Muscle of leg (tissue), 11 donors: ENCODE data around the gene ANKIB1. TPM values are rescaled to one million over a fixed set of nuclear protein-coding genes. Genes with fewer than 3 reads are reported as not detected.

Source experiments
- DNase-seq: peaks from one replicate; pipeline ENCODE4 v3.0.0; 2013
- H3K27ac ChIP-seq: one replicate; pipeline ENCODE4 v1.5.1; 2013; ENCODE audit warnings: mild to moderate bottlenecking, low read length, control low read depth
- H3K27me3 ChIP-seq: one replicate; pipeline ENCODE4 v1.6.1; 2013; ENCODE audit warnings: low read length; ENCODE audit not compliant: control insufficient read depth, insufficient read depth
- H3K36me3 ChIP-seq: one replicate; pipeline ENCODE4 v1.6.1; 2013; ENCODE audit warnings: low read length; ENCODE audit not compliant: control insufficient read depth, insufficient read depth
- H3K4me1 ChIP-seq: one replicate; pipeline ENCODE4 v1.6.1; 2013; ENCODE audit warnings: low read length; ENCODE audit not compliant: control insufficient read depth, insufficient read depth
- H3K4me3 ChIP-seq: one replicate; pipeline ENCODE4 v1.5.1; 2013; ENCODE audit warnings: low read length, control low read depth
- H3K9me3 ChIP-seq: replicated peaks from 2 replicates; pipeline ENCODE4 v1.6.1; 2013; ENCODE audit warnings: low read depth, low read length; ENCODE audit not compliant: control insufficient read depth
- WGBS: methylation state at CpG from one replicate; pipeline ENCODE4 v1.1.5; 2013; ENCODE audit warnings: missing lambda C conversion rate; ENCODE audit not compliant: insufficient coverage; 5-methylcytosine and 5-hydroxymethylcytosine counted together
- polyA plus RNA-seq, 8 donors: library from polyadenylated mRNA; unstranded; fragments of 120-200 nt; gene quantifications; one replicate each; pipeline versions ENCODE4 v1.2.1 to v1.2.3, GENCODE V29; 2013; ENCODE audit warnings: inconsistent platforms in 1 of 8, low replicate concordance in 1 of 8; ENCODE audit not compliant: insufficient read length in 8 of 8, insufficient read depth in 1 of 8
- total RNA-seq: library from RNA; stranded (reverse); fragments of 120-200 nt; gene quantifications from one replicate; pipeline ENCODE4 v1.2.4, GENCODE V29; 2013

ANKIB1 gene
- total and polyA plus RNA-seq, 9 donors: 15.0 to 31.5 (median 23.8) TPM

GRCh38 chr7:92260248-92260781 lies 14.5 kb downstream of the ANKIB1 start:
- Histone ChIP-seq H3K36me3 (no peaks in the 10 kb centered on the region), H3K27ac (no peak overlapping the region), H3K27me3 (no peaks in the 10 kb centered on the region), H3K9me3 (peaks cover 7% of the 10 kb centered on the region), H3K4me3 (no peak overlapping the region), H3K4me1 (no peaks in the 10 kb centered on the region)
- DNase-seq: no peak
- 79% methylated on average over 4 of the region's 7 CpGs for WGBS

DNA sequence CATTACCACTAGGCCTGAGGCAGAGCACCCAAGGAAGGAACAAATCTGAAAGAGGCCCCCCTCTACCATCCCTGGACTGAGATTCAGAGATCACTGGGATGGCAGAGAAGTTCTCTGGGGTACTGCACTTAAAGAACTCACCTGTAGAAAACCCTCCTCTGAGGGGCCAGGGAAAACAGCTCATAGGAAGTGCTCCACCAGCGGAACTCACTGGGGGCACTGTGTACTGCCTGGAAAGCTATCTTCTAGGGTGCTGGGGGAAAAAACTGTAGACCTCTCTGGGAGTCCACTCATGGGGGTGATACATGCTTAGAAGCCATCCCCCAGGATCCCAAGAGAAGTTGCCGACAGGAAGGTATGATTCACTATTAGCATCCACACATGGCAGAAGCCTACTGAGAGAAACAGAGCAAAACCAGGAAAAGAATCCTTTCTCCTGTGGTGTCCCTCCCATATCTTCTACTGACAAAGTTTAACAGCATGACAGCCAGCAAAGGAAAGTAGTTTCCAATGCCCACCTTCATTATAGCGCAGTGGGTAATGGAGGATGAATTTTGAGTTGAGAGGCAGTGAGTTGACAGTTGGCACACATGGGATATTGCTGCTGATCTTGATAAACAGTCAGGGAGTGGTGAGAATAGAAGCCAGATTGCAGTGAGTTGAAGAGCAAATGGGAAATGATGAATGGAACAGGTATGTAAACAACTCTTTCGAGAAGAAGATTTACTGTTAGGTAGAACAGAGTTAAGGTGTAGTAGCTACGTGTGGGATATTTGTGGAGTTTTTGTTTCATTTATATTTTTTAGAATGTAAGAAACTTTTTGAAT lies 20.9 kb downstream of the ANKIB1 start:
- H3K27me3 ChIP-seq: no peaks in the 10 kb centered on the region
- no peak for DNase-seq

DNA sequence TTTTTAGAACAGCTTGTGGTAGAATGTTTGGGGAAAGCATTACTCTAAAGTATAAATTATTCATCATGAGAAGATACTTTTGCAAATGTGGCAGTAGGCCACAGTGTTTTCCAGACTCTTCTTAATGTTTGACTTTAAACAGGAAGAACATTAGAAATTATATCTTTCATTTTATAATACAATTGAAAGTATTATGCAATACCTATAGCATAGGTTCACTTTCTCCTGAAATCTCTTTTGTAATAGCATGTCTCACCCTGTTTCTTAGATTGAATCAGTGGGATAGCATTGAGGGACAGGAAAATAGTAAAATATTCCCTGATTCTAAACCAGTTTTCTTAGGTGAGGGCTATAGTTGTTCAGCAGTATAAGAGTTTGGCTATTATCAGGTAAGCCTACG lies 23.1 kb downstream of the ANKIB1 start:
- no peak overlapping the region for H3K4me3 ChIP-seq
- H3K27ac ChIP-seq: no peak overlapping the region
- WGBS: no CpG with 5 or more reads among the region's 1 CpG
- no peaks in the 10 kb centered on the region for H3K27me3 ChIP-seq
- DNase-seq: no peak
- no peaks in the 10 kb centered on the region for H3K4me1 ChIP-seq
- peaks cover 3% of the 10 kb centered on the region for H3K36me3 ChIP-seq
- peaks cover 2% of the 10 kb centered on the region for H3K9me3 ChIP-seq

More for the DNA sequence above, 20.9 kb downstream of the ANKIB1 start:
- Histone ChIP-seq H3K9me3 (peaks cover 9% of the 10 kb centered on the region), H3K27ac (no peak overlapping the region), H3K36me3 (peaks cover 3% of the 10 kb centered on the region), H3K4me3 (no peak overlapping the region), H3K4me1 (no peaks in the 10 kb centered on the region)
- no CpG with 5 or more reads among the region's 5 CpGs for WGBS

DNA sequence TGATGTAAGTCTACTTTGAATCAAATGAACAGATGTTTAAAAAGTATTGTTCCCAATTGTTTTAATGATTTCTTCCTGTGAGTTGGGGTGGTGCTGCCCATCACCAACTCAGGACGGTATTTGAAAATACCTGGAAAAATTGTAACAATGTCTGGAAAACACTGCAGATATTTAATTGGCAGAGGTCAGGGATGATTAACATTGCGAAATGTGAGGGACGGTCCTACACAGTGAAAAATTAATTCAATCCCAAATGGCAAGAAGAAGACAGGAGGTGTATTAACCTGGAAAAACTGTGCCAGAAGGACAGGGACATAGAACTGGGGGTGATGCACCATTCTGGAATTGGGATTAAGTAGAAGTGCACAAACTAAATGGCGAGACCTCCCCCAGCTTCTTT lies 29.6 kb downstream of the ANKIB1 start:
- Histone ChIP-seq H3K36me3 (no peaks in the 10 kb centered on the region), H3K4me1 (peaks cover 2% of the 10 kb centered on the region), H3K4me3 (no peak overlapping the region), H3K27ac (no peak overlapping the region), H3K9me3 (no peaks in the 10 kb centered on the region), H3K27me3 (no peaks in the 10 kb centered on the region)
- WGBS: 100% methylated on average over 1 of the region's 4 CpGs
- no peak for DNase-seq

- H3K27me3 ChIP-seq: no peaks in the 10 kb centered on the region
- 86% methylated on average over 2 of the region's 2 CpGs for WGBS
- H3K36me3 ChIP-seq: no peaks in the 10 kb centered on the region
- H3K4me1 ChIP-seq: peaks cover 2% of the 10 kb centered on the region
- H3K9me3 ChIP-seq: peaks cover 6% of the 10 kb centered on the region
- H3K4me3 ChIP-seq: no peak overlapping the region
- no peak for DNase-seq
- no peak overlapping the region for H3K27ac ChIP-seq
These were observed 30.7 kb downstream of the ANKIB1 start for GRCh38 chr7:92276460-92276864.

DNA sequence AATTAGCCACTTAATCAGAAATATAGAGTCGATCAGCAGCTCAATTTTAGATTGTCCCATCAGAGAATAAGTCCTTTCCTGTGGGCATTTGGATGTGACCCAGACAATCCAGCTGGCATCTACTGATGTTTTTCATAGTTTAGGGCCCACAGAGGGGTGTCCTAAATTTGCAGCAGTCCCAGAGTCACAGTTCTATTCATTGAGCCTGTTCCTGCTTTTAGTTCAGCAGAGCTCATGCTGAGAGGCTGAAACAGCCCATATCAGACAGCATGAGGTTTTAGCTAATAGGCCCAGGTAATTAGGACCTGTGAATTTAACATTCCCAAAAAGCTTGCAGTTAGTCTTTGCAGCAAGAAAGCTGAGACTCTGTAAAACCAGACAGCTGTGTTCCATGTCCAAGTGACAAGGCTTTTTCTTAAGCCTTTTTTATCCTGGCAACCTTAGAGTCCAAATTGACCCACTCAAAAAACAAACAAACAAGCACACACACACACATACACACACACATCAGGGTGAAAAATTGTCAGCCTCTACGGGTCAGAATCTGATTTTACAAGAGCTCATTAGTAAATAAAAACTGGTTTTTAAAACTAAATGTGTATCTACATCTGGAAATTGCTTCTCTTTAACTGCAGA lies 33.7 kb downstream of the ANKIB1 start:
- peaks cover 2% of the 10 kb centered on the region for H3K4me1 ChIP-seq
- DNase-seq: peak; percentile 21
- WGBS: 29% methylated on average over 1 of the region's 2 CpGs

GRCh38 chr7:92281031-92281430 lies 35.3 kb downstream of the ANKIB1 start:
- no peak overlapping the region for H3K27ac ChIP-seq
- H3K4me3 ChIP-seq: no peak overlapping the region
- peaks cover 2% of the 10 kb centered on the region for H3K4me1 ChIP-seq
- H3K9me3 ChIP-seq: peaks cover 6% of the 10 kb centered on the region
- H3K27me3 ChIP-seq: no peaks in the 10 kb centered on the region
- no peaks in the 10 kb centered on the region for H3K36me3 ChIP-seq
- no CpG with 5 or more reads among the region's 2 CpGs for WGBS
- no peak for DNase-seq

More for the DNA sequence above, 33.7 kb downstream of the ANKIB1 start:
- H3K4me3 ChIP-seq: no peak overlapping the region
- H3K9me3 ChIP-seq: peaks cover 6% of the 10 kb centered on the region
- no peaks in the 10 kb centered on the region for H3K36me3 ChIP-seq
- H3K27ac ChIP-seq: no peak overlapping the region
- no peaks in the 10 kb centered on the region for H3K27me3 ChIP-seq

GRCh38 chr7:92282221-92282814 lies 36.5 kb downstream of the ANKIB1 start:
- 91% methylated on average over 4 of the region's 6 CpGs for WGBS
- DNase-seq: no peak
- H3K27me3 ChIP-seq: no peaks in the 10 kb centered on the region
- no peak overlapping the region for H3K27ac ChIP-seq
- H3K4me1 ChIP-seq: peaks cover 2% of the 10 kb centered on the region
- H3K36me3 ChIP-seq: no peaks in the 10 kb centered on the region
- no peak overlapping the region for H3K4me3 ChIP-seq
- H3K9me3 ChIP-seq: peaks cover 6% of the 10 kb centered on the region

- Histone ChIP-seq H3K27ac (no peak overlapping the region), H3K4me1 (peaks cover 2% of the 10 kb centered on the region), H3K27me3 (no peaks in the 10 kb centered on the region), H3K9me3 (peaks cover 6% of the 10 kb centered on the region), H3K36me3 (no peaks in the 10 kb centered on the region), H3K4me3 (no peak overlapping the region)
- WGBS: no CpG with 5 or more reads among the region's 1 CpG
- peak; percentile 16 for DNase-seq
These were observed 37.2 kb downstream of the ANKIB1 start for GRCh38 chr7:92282930-92283329.

DNA sequence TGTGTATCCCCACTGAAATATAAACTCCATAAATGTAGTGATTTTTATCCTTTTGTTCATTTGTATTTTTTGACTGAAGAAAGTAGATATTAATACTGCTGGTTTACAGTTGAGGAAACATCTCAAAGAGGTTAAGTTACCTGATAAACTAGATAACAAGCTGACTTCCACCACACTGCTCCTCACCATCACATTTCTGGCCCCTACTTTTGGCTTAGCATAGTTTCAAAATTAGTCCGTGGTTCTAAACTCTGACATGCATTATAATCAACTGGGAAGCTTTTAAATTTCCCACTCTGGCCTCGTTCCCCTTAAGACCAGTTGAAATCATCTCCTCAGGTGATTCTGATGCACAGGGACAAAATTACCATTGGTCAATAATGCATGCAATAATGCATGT lies 43.5 kb downstream of the ANKIB1 start:
- Histone ChIP-seq H3K4me1 (no peaks in the 10 kb centered on the region), H3K4me3 (no peak overlapping the region), H3K36me3 (no peaks in the 10 kb centered on the region), H3K27ac (no peak overlapping the region), H3K9me3 (no peaks in the 10 kb centered on the region), H3K27me3 (no peaks in the 10 kb centered on the region)
- DNase-seq: no peak
- WGBS: 86% methylated on average over 1 of the region's 2 CpGs
